Suprapubic skin (tissue), 4 donors: Measurements from ENCODE around the gene RSPO3. TPM values are rescaled to one million over a fixed set of nuclear protein-coding genes. Genes with fewer than 3 reads are reported as not detected.
A peak's percentile ranks its signal among the peaks of the same experiment; 100 is the strongest.

Experiments used
- DNase-seq, 2 donors: peaks; one replicate each; pipeline ENCODE4 v3.0.0-alpha.2; 2019; ENCODE audit warnings: low spot score in 2 of 2
- H3K27ac ChIP-seq: fragments of 200-600 bp; sonication (generic); one replicate; pipeline ENCODE4 v1.5.1; 2019
- H3K27me3 ChIP-seq: fragments of 200-600 bp; sonication (generic); one replicate; pipeline ENCODE4 v1.5.1; 2019
- H3K36me3 ChIP-seq: fragments of 200-600 bp; sonication (generic); one replicate; pipeline ENCODE4 v1.5.1; 2019
- H3K4me1 ChIP-seq: fragments of 200-600 bp; sonication (generic); one replicate; pipeline ENCODE4 v1.5.1; 2019
- H3K4me3 ChIP-seq: fragments of 200-600 bp; sonication (generic); one replicate; pipeline ENCODE4 v1.5.1; 2019; ENCODE audit warnings: mild to moderate bottlenecking
- H3K9me3 ChIP-seq: fragments of 200-600 bp; sonication (generic); one replicate; pipeline ENCODE4 v1.5.1; 2019
- EP300 ChIP-seq: sonication (generic); formaldehyde crosslinking; IDR thresholded peaks from one replicate; pipeline ENCODE4 v1.6.1; 2017; ENCODE audit warnings: antibody characterized with exemption
- POLR2A ChIP-seq, 2 donors: fragments of 450-650 bp; IDR thresholded peaks; one replicate each; pipeline ENCODE4 v1.6.1; 2017; ENCODE audit warnings: antibody characterized with exemption in 2 of 2, mild to moderate bottlenecking in 2 of 2, moderate library complexity in 2 of 2
- POLR2AphosphoS5 ChIP-seq, 3 donors: sonication (generic); formaldehyde crosslinking; IDR thresholded peaks; one replicate each; pipeline ENCODE4 v1.6.1; 2017; ENCODE audit warnings: antibody characterized with exemption in 3 of 3
- WGBS: methylation state at CpG from one replicate; pipeline ENCODE4 v1.1.5; 2018; 5-methylcytosine and 5-hydroxymethylcytosine counted together
- total RNA-seq, 4 donors: library from RNA; depleted of rRNA; stranded (reverse); fragments of >200 nt; gene quantifications; one replicate each; pipeline ENCODE4 v1.1.0, GENCODE V29; 2016
- TF ChIP-seq, protein P1 (sequence below), 2 donors: fragments of 200-600 bp in 1 of 2; fragments of 450-650 bp in 1 of 2; sonication (generic) in 1 of 2; IDR thresholded peaks; one replicate each; pipeline ENCODE4 v1.5.1; 2016 to 2019; ENCODE audit warnings: antibody characterized with exemption in 2 of 2, mild to moderate bottlenecking in 1 of 2, moderate library complexity in 1 of 2

The RSPO3 gene
- total RNA-seq, 4 donors from 2014 or later: 0.39 to 3.2 (median 1.1) TPM

DNA sequence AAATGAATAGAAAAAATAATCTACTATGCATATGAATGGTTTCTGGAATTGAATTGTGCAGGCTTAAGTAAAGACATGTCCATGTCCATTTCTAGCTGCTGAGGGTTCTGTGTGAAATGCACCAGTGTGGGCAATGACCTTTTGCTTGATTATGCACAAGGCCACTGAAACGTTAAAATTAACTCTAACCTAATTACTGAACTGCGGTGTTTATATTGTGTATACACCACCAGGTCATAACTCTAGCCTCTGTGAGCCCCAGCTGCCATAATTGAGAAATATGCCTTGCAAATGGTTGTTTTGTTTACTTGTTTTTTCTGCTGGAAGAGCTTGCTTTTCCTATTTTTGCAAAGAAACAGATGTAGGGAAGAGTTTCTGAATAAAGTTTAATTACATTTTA, 46.1 kb downstream of the RSPO3 start:
- 46% methylated on average over 2 of the region's 2 CpGs for WGBS
- no peak for TF ChIP-seq POLR2A (IDR thresholded peaks at IDR 0.05)
- TF ChIP-seq EP300: no peak
- TF ChIP-seq POLR2AphosphoS5 (IDR thresholded peaks at IDR 0.05): no peak
- TF ChIP-seq, protein P1, sequence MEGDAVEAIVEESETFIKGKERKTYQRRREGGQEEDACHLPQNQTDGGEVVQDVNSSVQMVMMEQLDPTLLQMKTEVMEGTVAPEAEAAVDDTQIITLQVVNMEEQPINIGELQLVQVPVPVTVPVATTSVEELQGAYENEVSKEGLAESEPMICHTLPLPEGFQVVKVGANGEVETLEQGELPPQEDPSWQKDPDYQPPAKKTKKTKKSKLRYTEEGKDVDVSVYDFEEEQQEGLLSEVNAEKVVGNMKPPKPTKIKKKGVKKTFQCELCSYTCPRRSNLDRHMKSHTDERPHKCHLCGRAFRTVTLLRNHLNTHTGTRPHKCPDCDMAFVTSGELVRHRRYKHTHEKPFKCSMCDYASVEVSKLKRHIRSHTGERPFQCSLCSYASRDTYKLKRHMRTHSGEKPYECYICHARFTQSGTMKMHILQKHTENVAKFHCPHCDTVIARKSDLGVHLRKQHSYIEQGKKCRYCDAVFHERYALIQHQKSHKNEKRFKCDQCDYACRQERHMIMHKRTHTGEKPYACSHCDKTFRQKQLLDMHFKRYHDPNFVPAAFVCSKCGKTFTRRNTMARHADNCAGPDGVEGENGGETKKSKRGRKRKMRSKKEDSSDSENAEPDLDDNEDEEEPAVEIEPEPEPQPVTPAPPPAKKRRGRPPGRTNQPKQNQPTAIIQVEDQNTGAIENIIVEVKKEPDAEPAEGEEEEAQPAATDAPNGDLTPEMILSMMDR (IDR thresholded peaks at IDR 0.05): no peak
- H3K36me3 ChIP-seq: no peaks in the 10 kb centered on the region

DNA sequence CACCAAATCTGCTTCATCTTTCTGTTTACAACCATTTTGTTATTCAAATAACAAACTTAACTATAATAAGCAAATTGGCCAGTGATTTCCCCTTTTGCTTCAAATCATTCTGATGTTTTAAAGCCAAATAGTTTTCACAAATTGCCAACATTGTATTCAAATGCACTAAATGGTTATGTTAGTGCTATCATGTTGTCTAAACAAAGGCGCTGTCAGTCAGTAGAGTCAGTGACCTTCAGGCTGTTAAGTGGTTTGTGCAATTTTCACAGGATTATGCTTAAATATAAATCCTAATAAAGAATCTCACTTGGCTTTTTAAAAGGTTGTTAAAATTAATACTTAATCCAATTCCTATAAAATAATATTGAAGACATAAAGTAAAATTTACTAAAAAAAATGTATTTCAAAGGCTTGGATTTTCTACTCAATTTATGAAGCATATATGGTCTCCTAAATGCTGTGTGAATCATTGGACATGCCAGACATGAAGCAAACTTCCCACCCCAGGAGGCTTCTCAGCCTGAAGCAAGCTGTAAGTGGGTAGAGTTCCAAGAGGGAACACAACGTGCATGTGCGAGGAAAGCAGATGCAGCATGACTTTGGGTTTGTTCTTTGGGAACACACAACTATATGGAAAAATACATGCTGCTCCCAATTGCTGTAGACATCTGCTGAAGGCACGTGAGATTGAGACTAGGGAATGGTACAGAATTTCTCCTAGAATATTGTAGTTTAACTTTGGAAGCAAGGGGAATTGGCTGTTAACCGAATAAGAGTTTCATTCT, 54.9 kb downstream of the RSPO3 start:
- no peaks in the 10 kb centered on the region for H3K36me3 ChIP-seq
- H3K27ac ChIP-seq: no peak overlapping the region
- no peak for DNase-seq
- 75% methylated on average over 5 of the region's 5 CpGs for WGBS
- no peak overlapping the region for H3K4me3 ChIP-seq
- peaks cover 7% of the 10 kb centered on the region for H3K4me1 ChIP-seq
- TF ChIP-seq POLR2AphosphoS5 (IDR thresholded peaks at IDR 0.05): no peak
- no peak for TF ChIP-seq EP300
- TF ChIP-seq POLR2A (IDR thresholded peaks at IDR 0.05): no peak
- TF ChIP-seq, protein P1 (IDR thresholded peaks at IDR 0.05): no peak
- no peaks in the 10 kb centered on the region for H3K9me3 ChIP-seq
- H3K27me3 ChIP-seq: no peaks in the 10 kb centered on the region

More for the DNA sequence above, 46.1 kb downstream of the RSPO3 start:
- Histone ChIP-seq H3K4me1 (no peaks in the 10 kb centered on the region), H3K27me3 (no peaks in the 10 kb centered on the region), H3K4me3 (no peak overlapping the region), H3K9me3 (no peaks in the 10 kb centered on the region), H3K27ac (no peak overlapping the region)
- DNase-seq: no peak

DNA sequence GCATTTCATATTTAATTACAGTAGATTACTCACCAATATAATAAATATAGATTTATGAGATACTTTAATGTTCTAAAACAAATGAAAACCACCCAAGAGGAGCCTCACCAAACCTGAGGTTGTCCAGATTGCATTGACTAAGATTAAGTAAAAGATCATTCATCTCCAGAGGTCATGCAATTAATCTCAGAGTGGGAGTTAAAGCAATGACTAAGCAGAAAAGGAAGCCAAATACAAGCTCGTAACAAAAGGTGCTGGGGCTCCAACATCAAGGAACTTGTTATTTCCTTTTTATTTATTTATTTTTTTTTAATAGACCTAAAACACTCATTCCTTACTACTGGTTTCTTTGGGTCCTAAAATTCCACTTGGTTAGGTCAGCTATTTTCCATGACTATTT, 57.7 kb downstream of the RSPO3 start:
- no peaks in the 10 kb centered on the region for H3K9me3 ChIP-seq
- TF ChIP-seq, protein P1 (IDR thresholded peaks at IDR 0.05): no peak
- TF ChIP-seq POLR2AphosphoS5 (IDR thresholded peaks at IDR 0.05): no peak
- no peak for TF ChIP-seq POLR2A (IDR thresholded peaks at IDR 0.05)
- TF ChIP-seq EP300: no peak
- no peaks in the 10 kb centered on the region for H3K36me3 ChIP-seq
- no peak overlapping the region for H3K27ac ChIP-seq
- H3K4me1 ChIP-seq: peaks cover 7% of the 10 kb centered on the region
- no peaks in the 10 kb centered on the region for H3K27me3 ChIP-seq
- no peak overlapping the region for H3K4me3 ChIP-seq
- no peak for DNase-seq
- 40% methylated on average over 1 of the region's 1 CpG for WGBS

DNA sequence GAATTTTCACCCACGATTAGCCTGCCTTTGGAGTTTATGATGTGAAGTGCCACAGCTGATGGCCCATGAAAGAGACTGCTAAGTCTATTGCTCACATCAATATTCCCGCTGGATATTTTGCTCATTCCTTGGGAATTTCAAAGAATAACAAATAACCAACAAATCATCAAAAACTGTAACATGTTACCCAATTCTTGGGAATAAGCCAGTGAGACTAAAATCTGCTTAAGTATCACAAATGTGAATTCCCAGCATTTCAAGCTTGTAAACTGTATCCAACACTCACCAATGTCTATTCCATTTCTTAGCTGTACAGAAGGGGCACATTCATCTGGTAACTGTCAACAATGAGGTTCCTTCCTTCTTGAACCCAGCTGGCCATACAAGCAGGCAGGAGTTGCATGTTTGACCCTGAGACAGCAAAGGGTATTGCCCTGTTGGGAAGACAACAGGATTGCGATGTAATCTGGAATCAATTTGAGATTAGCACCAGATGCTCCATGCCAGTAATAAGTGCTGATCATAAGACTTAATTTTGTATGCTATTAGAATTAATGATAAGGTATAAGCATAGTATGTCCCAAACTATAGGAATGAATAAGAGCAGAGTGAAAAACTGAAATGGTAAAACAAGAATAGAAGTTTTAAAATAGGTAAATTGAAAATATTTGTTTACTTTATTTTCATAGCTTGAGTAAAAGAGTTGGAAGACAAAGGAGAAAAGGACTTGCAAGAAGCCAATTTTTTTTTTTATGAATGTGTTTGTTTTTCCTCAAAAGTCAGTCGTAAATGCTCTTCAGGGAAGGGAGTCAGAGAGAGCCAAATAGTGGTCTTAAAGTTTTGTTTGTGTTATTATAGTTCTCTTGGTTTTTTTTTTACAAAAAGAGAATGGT, 58.8 kb downstream of the RSPO3 start:
- Histone ChIP-seq H3K9me3 (no peaks in the 10 kb centered on the region), H3K27ac (no peak overlapping the region)
- 54% methylated on average over 4 of the region's 4 CpGs for WGBS

More for the DNA sequence above, 58.8 kb downstream of the RSPO3 start:
- DNase-seq: no peak
- TF ChIP-seq POLR2AphosphoS5 (IDR thresholded peaks at IDR 0.05) (peak in 1 of 3 donors; percentile 59), POLR2A (IDR thresholded peaks at IDR 0.05) (no peak)
- TF ChIP-seq, protein P1 (IDR thresholded peaks at IDR 0.05): no peak
- Histone ChIP-seq H3K36me3 (no peaks in the 10 kb centered on the region), H3K4me3 (no peak overlapping the region), H3K4me1 (peaks cover 7% of the 10 kb centered on the region), H3K27me3 (no peaks in the 10 kb centered on the region)
